ENCODE data around the gene AKAP10.
"Not testable (repeated sequence)": the region's sequence is repeated elsewhere in the genome, so short reads cannot be mapped to it uniquely, and the experiment has no call there.

The AKAP10 gene

GRCh38 chr17:19977293-19978208 is at the start of gene AKAP10:
Gene AKAP10 (minus strand): TSS chr17:19977828. CDS start chr17:19977679, 149 bp downstream.
- DNase-seq: peak; percentile 68 to 89

GRCh38 chr17:20026960-20027359 is 49.3 kb upstream of the AKAP10 start:
- DNase-seq: no peak

- no peak for DNase-seq
Measured at GRCh38 chr17:20022701-20023100, 45.1 kb upstream of the AKAP10 start.

GRCh38 chr17:20016475-20016992 is 38.9 kb upstream of the AKAP10 start:
- DNase-seq: not testable (repeated sequence)

GRCh38 chr17:20012017-20012536 is 34.4 kb upstream of the AKAP10 start:
- DNase-seq: no peak

- DNase-seq: no peak
Measured at GRCh38 chr17:20010936-20011335, 33.3 kb upstream of the AKAP10 start.

GRCh38 chr17:20010099-20010863 is 32.7 kb upstream of the AKAP10 start:
- peak in 1 of 2 donors; percentile 5 for DNase-seq

- DNase-seq: peak in 1 of 2 donors; percentile 15
Measured at GRCh38 chr17:20009302-20010098, 31.9 kb upstream of the AKAP10 start, which contains the start of gene SPECC1. Gene SPECC1 (plus strand): TSS chr17:20009359. CDS start chr17:20096652, 87,293 bp downstream.

GRCh38 chr17:20009052-20009301 is 31.3 kb upstream of the AKAP10 start:
- DNase-seq: peak in 1 of 2 donors; percentile 57

GRCh38 chr17:20008242-20009051 is 30.8 kb upstream of the AKAP10 start:
- no peak for DNase-seq

- DNase-seq: peak in 1 of 2 donors; percentile 46
Measured at GRCh38 chr17:19996502-19996901, 18.9 kb upstream of the AKAP10 start.

- DNase-seq: no peak
Measured at GRCh38 chr17:19996086-19996485, 18.5 kb upstream of the AKAP10 start.

GRCh38 chr17:19992803-19993713 is 15.4 kb upstream of the AKAP10 start:
- peak; percentile 40 to 85 for DNase-seq

- DNase-seq: no peak
Measured at GRCh38 chr17:19991252-19991885, 13.7 kb upstream of the AKAP10 start.

- no peak for DNase-seq
Measured at GRCh38 chr17:19987897-19988296, 10.3 kb upstream of the AKAP10 start.

- DNase-seq: no peak
Measured at GRCh38 chr17:19986941-19987861, 9.6 kb upstream of the AKAP10 start.

- DNase-seq: peak in 1 of 2 donors; percentile 43
Measured at GRCh38 chr17:19979917-19980770, 2.5 kb upstream of the AKAP10 start.

- no peak for DNase-seq
Measured at GRCh38 chr17:19978805-19979211, 1.2 kb upstream of the AKAP10 start.

Measured in bone marrow (tissue), 2 donors.